Left lung (tissue), 14 donors: Measurements from ENCODE around the gene SMPD4. TPM values are rescaled to one million over a fixed set of nuclear protein-coding genes. Genes with fewer than 3 reads are reported as not detected.
"Not testable (repeated sequence)": the region's sequence is repeated elsewhere in the genome, so short reads cannot be mapped to it uniquely, and the experiment has no call there.

Source experiments
- ATAC-seq: fragments of 200-7000 bp; cut with Tn5 transposase; one replicate; pipeline ENCODE4 v1.9.1; 2020; ENCODE audit warnings: moderate library complexity
- DNase-seq, 4 donors: peaks; one replicate each; pipeline ENCODE4 v3.0.0-alpha.2; 2013 to 2020
- H3K27ac ChIP-seq, 2 donors: fragments of 200-600 bp; sonication (generic) in 1 of 2; one replicate each; pipeline versions ENCODE4 v1.5.0 to v1.8.0; 2020 to 2021
- H3K27me3 ChIP-seq, 2 donors: fragments of 200-600 bp; sonication (generic) in 1 of 2; one replicate each; pipeline versions ENCODE4 v1.5.0 to v1.8.0; 2020 to 2021
- H3K36me3 ChIP-seq, 2 donors: fragments of 200-600 bp; sonication (generic) in 1 of 2; one replicate each; pipeline versions ENCODE4 v1.5.0 to v1.8.0; 2020 to 2021
- H3K4me1 ChIP-seq, 2 donors: fragments of 200-600 bp; one replicate each; pipeline ENCODE4 v1.8.0; 2021
- H3K4me3 ChIP-seq, 2 donors: fragments of 200-600 bp; sonication (generic) in 1 of 2; one replicate each; pipeline versions ENCODE4 v1.5.0 to v1.8.0; 2020 to 2021; ENCODE audit warnings: mild to moderate bottlenecking in 1 of 2
- H3K9me3 ChIP-seq, 2 donors: fragments of 200-600 bp; sonication (generic) in 1 of 2; one replicate each; pipeline versions ENCODE4 v1.5.0 to v1.8.0; 2020 to 2021
- intact Hi-C, 2 donors: fragments of 100-400 bp; cut with DNase I; formaldehyde crosslinking; loops; one replicate each; pipeline versions ENCODE4 v1.11.2 to v1.14.2; 2022
- long read RNA-seq, 12 donors: library from polyadenylated mRNA in 2 of 12; unstranded in 2 of 12; transcript quantifications; one replicate each; pipeline ENCODE4 v2.0.0 and lab custom pipeline, GENCODE V29; 2019 to 2026
- polyA plus RNA-seq, 6 donors: library from polyadenylated mRNA; unstranded; fragments of 120-200 nt; gene quantifications; one replicate each; pipeline ENCODE4 v1.2.1, GENCODE V29; 2013; ENCODE audit not compliant: insufficient read length in 6 of 6
- total RNA-seq, 2 donors: library from RNA; stranded (reverse); fragmentation: NEBNext Ultra II Directional; extraction: Animal tissue kit (Norgen Biotek cat#: 25700); gene quantifications; one replicate each; pipeline ENCODE4 v1.2.1, GENCODE V29; 2021
- TF ChIP-seq, protein P1 (sequence below), 2 donors: fragments of 200-600 bp; sonication (generic) in 1 of 2; IDR thresholded peaks; one replicate each; pipeline versions ENCODE4 v1.5.0 to v1.8.0; 2021; ENCODE audit warnings: antibody characterized with exemption in 2 of 2
- donor health status: DM: no; HTN: yes; CAD: no.
- donor health status: DM: no; HTN: no; CAD: no.

SMPD4 gene, protein sequence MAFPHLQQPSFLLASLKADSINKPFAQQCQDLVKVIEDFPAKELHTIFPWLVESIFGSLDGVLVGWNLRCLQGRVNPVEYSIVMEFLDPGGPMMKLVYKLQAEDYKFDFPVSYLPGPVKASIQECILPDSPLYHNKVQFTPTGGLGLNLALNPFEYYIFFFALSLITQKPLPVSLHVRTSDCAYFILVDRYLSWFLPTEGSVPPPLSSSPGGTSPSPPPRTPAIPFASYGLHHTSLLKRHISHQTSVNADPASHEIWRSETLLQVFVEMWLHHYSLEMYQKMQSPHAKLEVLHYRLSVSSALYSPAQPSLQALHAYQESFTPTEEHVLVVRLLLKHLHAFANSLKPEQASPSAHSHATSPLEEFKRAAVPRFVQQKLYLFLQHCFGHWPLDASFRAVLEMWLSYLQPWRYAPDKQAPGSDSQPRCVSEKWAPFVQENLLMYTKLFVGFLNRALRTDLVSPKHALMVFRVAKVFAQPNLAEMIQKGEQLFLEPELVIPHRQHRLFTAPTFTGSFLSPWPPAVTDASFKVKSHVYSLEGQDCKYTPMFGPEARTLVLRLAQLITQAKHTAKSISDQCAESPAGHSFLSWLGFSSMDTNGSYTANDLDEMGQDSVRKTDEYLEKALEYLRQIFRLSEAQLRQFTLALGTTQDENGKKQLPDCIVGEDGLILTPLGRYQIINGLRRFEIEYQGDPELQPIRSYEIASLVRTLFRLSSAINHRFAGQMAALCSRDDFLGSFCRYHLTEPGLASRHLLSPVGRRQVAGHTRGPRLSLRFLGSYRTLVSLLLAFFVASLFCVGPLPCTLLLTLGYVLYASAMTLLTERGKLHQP
- 10 to 100 TPM; 37.9 to 44.8 TPM for total RNA-seq
- 10 to 100 TPM; 60.7 to 82.4 (median 63.7) TPM for polyA plus RNA-seq
- long read RNA-seq, donor 1, partial matches to known transcripts, result 15 of 19 reads
- long read RNA-seq, donor 1, other reads (novel, unspliced or antisense), result 0 of 19 reads
- long read RNA-seq, donor 2, full-length matches to known transcripts, result 4 of 929 reads
- long read RNA-seq, donor 2, partial matches to known transcripts, result 873 of 929 reads
- long read RNA-seq, donor 2, other reads (novel, unspliced or antisense), result 52 of 929 reads
- long read RNA-seq, donor 3, full-length matches to known transcripts, result 5 of 730 reads
- long read RNA-seq, donor 3, partial matches to known transcripts, result 134 of 730 reads
- long read RNA-seq, donor 3, other reads (novel, unspliced or antisense), result 591 of 730 reads
- long read RNA-seq, donor 4, partial matches to known transcripts, result 2 of 4 reads
- long read RNA-seq, donor 4, other reads (novel, unspliced or antisense), result 2 of 4 reads
- long read RNA-seq, donor 5, full-length matches to known transcripts, result 2 of 2 reads
- long read RNA-seq, donor 5, partial matches to known transcripts, result 0 of 2 reads
- long read RNA-seq, donor 5, other reads (novel, unspliced or antisense), result 0 of 2 reads
- long read RNA-seq, donor 6, full-length matches to known transcripts, result 1 of 940 reads
- long read RNA-seq, donor 6, partial matches to known transcripts, result 241 of 940 reads
- long read RNA-seq, donor 6, other reads (novel, unspliced or antisense), result 698 of 940 reads
- long read RNA-seq, donor 7, partial matches to known transcripts, result 0 of 1 reads
- long read RNA-seq, donor 7, other reads (novel, unspliced or antisense), result 0 of 1 reads
- long read RNA-seq, donor 8, full-length matches to known transcripts, result 5 of 17 reads
- long read RNA-seq, donor 8, partial matches to known transcripts, result 12 of 17 reads
- long read RNA-seq, donor 8, other reads (novel, unspliced or antisense), result 0 of 17 reads
- long read RNA-seq, donor 9, result 0 reads
- long read RNA-seq, donor 10, full-length matches to known transcripts, result 1 of 7 reads
- long read RNA-seq, donor 10, partial matches to known transcripts, result 3 of 7 reads
- long read RNA-seq, donor 10, other reads (novel, unspliced or antisense), result 3 of 7 reads
- long read RNA-seq, donor 11, partial matches to known transcripts, result 644 of 742 reads
- long read RNA-seq, donor 11, other reads (novel, unspliced or antisense), result 96 of 742 reads
- long read RNA-seq, donor 12, full-length matches to known transcripts, result 2 of 8 reads
- long read RNA-seq, donor 12, partial matches to known transcripts, result 6 of 8 reads
- long read RNA-seq, donor 12, other reads (novel, unspliced or antisense), result 0 of 8 reads

DNA sequence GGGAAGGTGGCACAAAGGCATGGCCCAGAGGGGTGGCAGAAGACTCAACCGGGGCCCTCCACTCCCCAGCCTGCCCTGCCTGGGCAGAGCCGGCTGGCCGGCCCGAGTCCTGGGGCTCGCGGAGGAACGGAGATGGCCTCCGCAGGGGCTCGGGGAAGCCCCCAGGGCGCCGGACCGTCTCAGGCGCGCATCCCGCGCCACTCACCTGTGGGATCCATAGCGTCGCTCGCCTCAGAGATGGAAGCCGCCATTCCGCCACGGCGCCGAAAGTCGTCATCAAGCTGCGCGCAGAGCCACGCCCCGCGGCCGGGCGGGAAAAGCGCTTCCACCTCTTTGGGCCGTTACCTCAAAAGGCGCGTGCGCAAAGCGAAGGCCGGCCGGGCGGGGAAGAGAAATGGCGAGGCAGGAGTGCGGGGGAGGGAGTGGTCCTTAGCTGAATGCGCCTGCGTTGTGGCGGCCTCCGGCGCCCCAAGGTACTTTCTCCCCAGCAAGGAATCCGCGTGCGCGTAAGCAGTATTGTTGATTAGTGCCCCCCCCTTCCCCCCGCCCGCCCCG, at the start of gene SMPD4:
Gene SMPD4 (minus strand): TSS at position 278 of the 555 bp plus-strand sequence. CDS start 5,010 bp downstream, outside the sequence.
- peak within 1 kb of the TSS; percentile 98 to 99 for H3K4me3 ChIP-seq
- ATAC-seq (peak; percentile 93), DNase-seq (peak; percentile 94 to 98 (median 98))
- TF ChIP-seq, protein P1, sequence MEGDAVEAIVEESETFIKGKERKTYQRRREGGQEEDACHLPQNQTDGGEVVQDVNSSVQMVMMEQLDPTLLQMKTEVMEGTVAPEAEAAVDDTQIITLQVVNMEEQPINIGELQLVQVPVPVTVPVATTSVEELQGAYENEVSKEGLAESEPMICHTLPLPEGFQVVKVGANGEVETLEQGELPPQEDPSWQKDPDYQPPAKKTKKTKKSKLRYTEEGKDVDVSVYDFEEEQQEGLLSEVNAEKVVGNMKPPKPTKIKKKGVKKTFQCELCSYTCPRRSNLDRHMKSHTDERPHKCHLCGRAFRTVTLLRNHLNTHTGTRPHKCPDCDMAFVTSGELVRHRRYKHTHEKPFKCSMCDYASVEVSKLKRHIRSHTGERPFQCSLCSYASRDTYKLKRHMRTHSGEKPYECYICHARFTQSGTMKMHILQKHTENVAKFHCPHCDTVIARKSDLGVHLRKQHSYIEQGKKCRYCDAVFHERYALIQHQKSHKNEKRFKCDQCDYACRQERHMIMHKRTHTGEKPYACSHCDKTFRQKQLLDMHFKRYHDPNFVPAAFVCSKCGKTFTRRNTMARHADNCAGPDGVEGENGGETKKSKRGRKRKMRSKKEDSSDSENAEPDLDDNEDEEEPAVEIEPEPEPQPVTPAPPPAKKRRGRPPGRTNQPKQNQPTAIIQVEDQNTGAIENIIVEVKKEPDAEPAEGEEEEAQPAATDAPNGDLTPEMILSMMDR (IDR thresholded peaks at IDR 0.05), result no peak
- H3K9me3 ChIP-seq, result no peaks in the 10 kb centered on the region
- no peaks in the 10 kb centered on the region for H3K36me3 ChIP-seq
- intact Hi-C loops, result no loop called here
- H3K27me3 ChIP-seq, result no peaks in the 10 kb centered on the region
- H3K4me1 ChIP-seq, result peaks cover 11 to 27% of the 10 kb centered on the region in 2 donors
- H3K27ac ChIP-seq, result peak within 1 kb of the TSS; percentile 91 to 93

DNA sequence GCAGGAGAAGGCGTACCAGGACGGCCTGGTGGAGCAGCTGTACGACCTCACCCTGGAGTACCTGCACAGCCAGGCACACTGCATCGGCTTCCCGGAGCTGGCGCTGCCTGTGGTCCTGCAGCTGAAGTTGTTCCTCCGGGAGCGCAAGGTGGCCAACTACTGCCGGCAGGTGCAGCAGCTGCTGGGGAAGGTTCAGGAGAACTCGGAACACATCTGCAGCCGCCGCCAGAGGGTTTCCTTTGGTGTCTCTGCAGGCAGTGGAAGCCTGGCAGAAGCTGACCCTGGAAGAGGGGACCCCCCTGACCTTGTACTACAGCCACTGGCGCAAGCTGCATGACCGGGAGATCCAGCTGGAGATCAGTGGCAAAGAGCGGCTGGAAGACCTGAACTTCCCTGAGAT, 49.5 kb upstream of the SMPD4 start:
- H3K27me3 ChIP-seq, result peaks cover 0 to 19% of the 10 kb centered on the region in 2 donors
- H3K36me3 ChIP-seq, intact Hi-C loops, DNase-seq, H3K4me3 ChIP-seq, H3K27ac ChIP-seq, ATAC-seq, H3K4me1 ChIP-seq, H3K9me3 ChIP-seq: not testable (repeated sequence)

DNA sequence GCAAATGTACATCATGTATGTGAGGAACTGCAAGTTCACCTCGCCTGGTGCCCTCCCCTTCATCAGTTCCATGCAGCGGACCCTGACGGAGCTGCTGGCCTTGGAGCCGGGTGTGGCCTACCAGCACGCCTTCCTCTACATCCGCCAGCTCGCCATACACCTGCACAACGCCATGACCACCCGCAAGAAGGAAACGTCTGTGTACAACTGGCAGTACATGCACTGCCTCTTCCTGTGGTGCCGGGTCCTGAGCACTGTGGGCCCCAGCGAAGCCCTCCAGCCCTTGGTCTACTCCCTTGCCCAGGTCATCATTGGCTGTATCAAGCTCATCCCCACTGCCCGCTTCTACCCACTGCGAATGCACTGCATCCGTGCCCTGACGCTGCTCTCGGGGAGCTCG, 49.0 kb upstream of the SMPD4 start:
- H3K27me3 ChIP-seq, result peaks cover 0 to 19% of the 10 kb centered on the region in 2 donors
- H3K4me1 ChIP-seq, H3K36me3 ChIP-seq, H3K27ac ChIP-seq, ATAC-seq, H3K9me3 ChIP-seq, DNase-seq, H3K4me3 ChIP-seq, intact Hi-C loops: not testable (repeated sequence)

DNA sequence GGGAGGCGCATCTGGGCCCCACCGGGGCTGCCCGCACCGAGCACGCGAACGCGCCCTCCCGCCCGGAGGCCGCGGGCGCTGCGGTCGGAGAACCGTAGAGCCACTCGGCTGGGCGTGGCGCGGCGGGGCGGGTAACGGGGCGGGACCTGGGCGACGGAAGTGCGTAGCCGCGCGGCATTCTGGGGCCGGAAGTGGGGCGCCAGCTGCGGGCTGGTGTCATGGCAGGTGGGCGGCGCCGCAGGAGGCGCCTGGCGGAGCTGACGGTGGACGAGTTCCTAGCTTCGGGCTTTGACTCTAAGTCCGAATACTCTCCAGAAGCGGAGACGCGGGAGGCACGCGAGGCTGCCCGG, 47.7 kb upstream of the SMPD4 start:
- DNase-seq, result peak in 1 of 4 donors; percentile 7
- H3K36me3 ChIP-seq, intact Hi-C loops, H3K9me3 ChIP-seq, H3K4me1 ChIP-seq, H3K27ac ChIP-seq: not testable (repeated sequence)
- peak; percentile 73 for ATAC-seq
- H3K27me3 ChIP-seq, result peaks cover 0 to 21% of the 10 kb centered on the region in 2 donors
- peak overlapping the region in 1 of 2 donors; percentile 7 for H3K4me3 ChIP-seq

DNA sequence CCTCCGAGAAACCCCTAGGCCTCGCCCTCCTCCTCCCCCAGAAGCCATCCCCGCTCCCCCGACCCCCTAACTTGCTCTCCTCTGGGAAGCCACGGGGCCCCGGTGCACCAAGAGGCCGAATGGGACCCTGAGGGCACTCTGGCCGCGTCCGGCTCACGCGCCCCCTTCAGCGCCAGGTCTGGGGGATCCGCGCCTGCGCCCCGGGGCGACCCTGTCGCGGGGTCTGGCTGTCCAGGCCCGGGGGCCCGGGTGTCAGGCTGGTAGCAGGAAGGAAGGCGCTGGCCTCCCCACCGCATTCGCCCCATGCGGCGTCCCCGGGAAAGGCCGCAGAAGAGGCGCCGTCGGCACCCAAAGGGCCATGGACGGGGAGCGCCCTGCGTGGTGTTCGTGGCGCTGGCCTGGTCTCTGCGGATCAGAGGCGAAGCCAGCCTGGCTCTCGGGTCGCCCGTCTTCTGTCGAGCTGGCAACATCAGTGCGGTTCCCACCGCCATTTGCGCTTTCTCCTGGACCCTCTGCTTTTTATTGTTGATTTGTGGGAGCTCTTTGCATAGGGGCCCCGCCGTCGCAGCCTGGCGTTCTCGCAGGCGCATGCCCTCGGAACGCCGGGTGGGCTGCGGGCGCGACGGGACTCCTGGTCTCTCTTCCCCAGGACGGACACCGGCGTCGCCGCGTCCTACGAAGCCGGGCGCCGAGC, 47.2 kb upstream of the SMPD4 start:
- H3K36me3 ChIP-seq, H3K4me1 ChIP-seq, H3K9me3 ChIP-seq, H3K27ac ChIP-seq, ATAC-seq, intact Hi-C loops: not testable (repeated sequence)
- Histone ChIP-seq H3K4me3 (peak overlapping the region in 1 of 2 donors; percentile 7), H3K27me3 (peaks cover 0 to 26% of the 10 kb centered on the region in 2 donors)
- DNase-seq, result peak in 1 of 4 donors; percentile 75

DNA sequence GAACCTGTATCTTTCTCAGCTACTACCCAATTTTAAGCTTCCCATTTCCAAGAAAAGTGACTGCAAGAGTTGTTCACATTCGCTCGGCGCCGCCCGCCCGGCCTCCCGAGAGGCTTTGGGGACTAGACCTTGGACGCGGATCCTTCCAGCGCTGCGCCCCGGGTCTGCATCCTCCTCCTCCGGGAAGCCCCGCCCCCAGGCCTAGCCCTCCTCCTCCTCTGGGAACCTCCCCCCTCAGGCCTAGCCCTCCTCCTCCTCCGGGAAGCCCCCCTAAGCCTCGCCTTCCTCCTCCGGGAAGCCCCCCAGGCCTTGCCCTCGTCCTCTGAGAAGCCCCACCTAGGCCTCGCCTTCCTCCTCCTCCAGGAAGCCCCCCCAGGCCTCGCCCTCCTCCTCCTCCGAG, 46.6 kb upstream of the SMPD4 start:
- peaks cover 0 to 26% of the 10 kb centered on the region in 2 donors for H3K27me3 ChIP-seq
- H3K4me3 ChIP-seq, H3K4me1 ChIP-seq, H3K36me3 ChIP-seq, H3K27ac ChIP-seq, intact Hi-C loops, ATAC-seq, H3K9me3 ChIP-seq: not testable (repeated sequence)
- DNase-seq, result peak in 1 of 4 donors; percentile 82

DNA sequence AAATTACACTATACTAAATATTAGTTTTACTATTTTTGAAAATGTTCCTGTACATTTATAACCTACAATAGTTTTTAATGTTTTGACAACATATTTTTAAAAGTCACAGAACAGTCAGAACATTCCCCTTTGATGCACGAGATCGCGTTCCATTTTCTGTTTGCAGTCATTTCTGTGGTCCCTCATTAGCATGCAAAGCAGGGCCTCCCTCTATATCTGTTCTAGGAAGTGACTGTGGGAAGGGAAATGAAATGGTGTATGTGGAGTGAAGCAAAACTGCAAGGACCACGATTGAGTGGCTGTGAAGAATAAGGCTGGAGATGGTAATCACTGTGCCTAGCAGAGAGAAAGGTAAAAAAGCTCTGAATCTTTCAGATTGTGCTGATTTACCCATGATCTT, 41.1 kb upstream of the SMPD4 start:
- ATAC-seq, H3K36me3 ChIP-seq, H3K27ac ChIP-seq, H3K9me3 ChIP-seq, H3K4me1 ChIP-seq, DNase-seq, intact Hi-C loops, H3K4me3 ChIP-seq: not testable (repeated sequence)
- H3K27me3 ChIP-seq, result peaks cover 0 to 13% of the 10 kb centered on the region in 2 donors

DNA sequence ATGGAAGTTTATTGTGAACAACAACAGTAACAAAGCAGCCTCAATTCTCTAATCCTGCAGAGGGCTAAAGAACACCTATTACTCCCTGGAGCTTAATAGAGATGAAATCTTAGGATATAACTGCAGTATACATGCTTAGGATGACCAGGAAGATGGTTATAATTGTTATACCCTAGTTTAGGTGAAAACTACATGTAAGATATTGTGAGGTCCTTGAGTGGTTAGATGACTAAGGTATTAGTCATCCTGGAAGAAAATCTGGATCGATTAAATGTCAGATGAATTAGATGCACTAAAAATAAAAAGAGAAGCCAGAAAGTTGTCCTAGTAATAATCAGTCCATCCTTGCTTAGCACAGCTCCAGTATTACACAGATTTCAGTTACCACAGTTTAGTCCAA, 39.1 kb upstream of the SMPD4 start:
- H3K36me3 ChIP-seq, ATAC-seq, DNase-seq, H3K4me1 ChIP-seq, H3K9me3 ChIP-seq, H3K4me3 ChIP-seq, intact Hi-C loops, H3K27ac ChIP-seq: not testable (repeated sequence)
- H3K27me3 ChIP-seq, result peaks cover 0 to 25% of the 10 kb centered on the region in 2 donors

DNA sequence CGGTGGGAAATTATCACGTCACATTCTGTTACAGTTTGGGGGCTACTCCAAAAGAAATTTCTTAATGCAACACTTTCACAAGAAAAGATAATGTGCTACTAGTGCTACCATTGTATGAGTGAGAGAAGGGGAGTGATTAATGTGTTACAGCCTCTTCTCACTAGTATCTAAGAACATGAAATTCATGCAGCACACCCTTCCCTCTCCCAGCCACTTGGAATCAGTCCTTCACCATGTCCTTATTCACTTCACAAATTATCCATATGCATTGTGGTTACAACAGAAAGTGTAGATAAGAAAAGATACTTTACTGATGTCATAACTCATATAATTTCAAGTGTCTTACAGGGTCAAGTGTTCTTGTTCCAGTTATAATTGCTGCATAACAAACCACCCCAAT, 37.7 kb upstream of the SMPD4 start:
- intact Hi-C loops, result not testable (repeated sequence)

More for the DNA sequence above, 37.7 kb upstream of the SMPD4 start:
- ATAC-seq, H3K4me1 ChIP-seq, H3K36me3 ChIP-seq, DNase-seq, H3K27ac ChIP-seq, H3K4me3 ChIP-seq, H3K9me3 ChIP-seq: not testable (repeated sequence)
- peaks cover 5 to 32% of the 10 kb centered on the region in 2 donors for H3K27me3 ChIP-seq
